ENCODE results near the gene CNNM3.

GRCh38 chr2:96878796-96879544 is 62.9 kb downstream of the CNNM3 start:
- TF ChIP-seq POU2F2 (IDR thresholded peaks at IDR 0.05; ENCODE audit: low read depth, low read length), result no peak
- TF ChIP-seq POLR2A (IDR thresholded peaks at IDR 0.05; ENCODE audit: low read depth, low read length), result no peak
- TF ChIP-seq PAX5 (IDR thresholded peaks at IDR 0.05; ENCODE audit: insufficient read depth, low read length, severe bottlenecking), result no peak
